Upper lobe of left lung (tissue), 4 donors: Measurements from ENCODE around the gene AKIP1.

ENCODE experiments used
- CTCF ChIP-seq, 6 experiments: fragments of 450-650 bp in 4 of 6; fragments of 200-600 bp in 2 of 6; sonication (generic) in 2 of 6; IDR thresholded peaks; one replicate each; pipeline ENCODE4 v1.5.1; 2016 to 2019; ENCODE audit warnings: antibody characterized with exemption in 6 of 6
- EP300 ChIP-seq, 4 donors: sonication (generic); formaldehyde crosslinking; IDR thresholded peaks; one replicate each; pipeline ENCODE4 v1.5.1; 2017; ENCODE audit warnings: antibody characterized with exemption in 4 of 4, control low read depth in 2 of 4
- POLR2A ChIP-seq, 4 donors: fragments of 450-650 bp; IDR thresholded peaks; one replicate each; pipeline ENCODE4 v1.5.1; 2016 to 2017; ENCODE audit warnings: antibody characterized with exemption in 4 of 4, mild to moderate bottlenecking in 2 of 4
- POLR2AphosphoS5 ChIP-seq, 2 donors: sonication (generic); formaldehyde crosslinking; IDR thresholded peaks; one replicate each; pipeline ENCODE4 v1.5.1; 2017; ENCODE audit warnings: antibody characterized with exemption in 2 of 2

GRCh38 chr11:8910649-8911026 is 351 bp upstream of the AKIP1 start:
- TF ChIP-seq CTCF (IDR thresholded peaks at IDR 0.05): no peak
- no peak for TF ChIP-seq POLR2A (IDR thresholded peaks at IDR 0.05)
- no peak for TF ChIP-seq EP300 (IDR thresholded peaks at IDR 0.05)
- TF ChIP-seq POLR2AphosphoS5 (IDR thresholded peaks at IDR 0.05): no peak
